ENCODE data around the gene MAP4K4. TPM values are rescaled to one million over a fixed set of nuclear protein-coding genes. Genes with fewer than 3 reads are reported as not detected.
A peak's percentile ranks its signal among the peaks of the same experiment; 100 is the strongest.

MAP4K4 gene
- total and polyA plus RNA-seq, 2 of the 13 experiments (the other 11 are each of a cell fraction or from before 2014, with no cell fraction given), result 105 to 264 TPM

DNA sequence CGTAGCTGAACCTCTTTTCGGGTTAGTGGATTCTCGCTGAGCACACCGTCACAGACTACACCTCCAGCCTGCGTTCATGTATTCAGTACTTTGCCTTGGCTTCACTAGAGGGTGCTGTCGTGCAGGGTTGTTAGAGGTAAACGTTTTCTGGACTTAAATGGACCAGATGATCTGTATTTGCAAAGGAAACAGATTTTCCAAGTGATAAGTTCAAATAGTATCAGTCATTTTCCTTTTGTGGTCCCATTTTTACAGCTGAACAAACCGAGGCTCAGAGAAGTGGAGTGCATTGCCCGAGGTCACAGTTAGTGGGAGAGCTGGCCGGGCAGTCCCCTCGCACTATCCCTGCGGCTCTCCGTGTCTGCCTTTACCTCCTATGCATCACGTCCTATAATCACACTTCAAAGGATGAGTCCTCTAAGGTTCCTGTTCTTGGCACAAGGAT, 125.9 kb downstream of the MAP4K4 start (continued):
- TF ChIP-seq, protein P1, sequence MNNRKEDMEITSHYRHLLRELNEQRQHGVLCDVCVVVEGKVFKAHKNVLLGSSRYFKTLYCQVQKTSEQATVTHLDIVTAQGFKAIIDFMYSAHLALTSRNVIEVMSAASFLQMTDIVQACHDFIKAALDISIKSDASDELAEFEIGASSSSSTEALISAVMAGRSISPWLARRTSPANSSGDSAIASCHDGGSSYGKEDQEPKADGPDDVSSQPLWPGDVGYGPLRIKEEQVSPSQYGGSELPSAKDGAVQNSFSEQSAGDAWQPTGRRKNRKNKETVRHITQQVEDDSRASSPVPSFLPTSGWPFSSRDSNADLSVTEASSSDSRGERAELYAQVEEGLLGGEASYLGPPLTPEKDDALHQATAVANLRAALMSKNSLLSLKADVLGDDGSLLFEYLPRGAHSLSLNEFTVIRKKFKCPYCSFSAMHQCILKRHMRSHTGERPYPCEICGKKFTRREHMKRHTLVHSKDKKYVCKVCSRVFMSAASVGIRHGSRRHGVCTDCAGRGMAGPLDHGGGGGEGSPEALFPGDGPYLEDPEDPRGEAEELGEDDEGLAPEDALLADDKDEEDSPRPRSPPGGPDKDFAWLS (CRISPR knock-in tag; IDR thresholded peaks at IDR 0.05; ENCODE audit: borderline replicate concordance), result no peak
- TF ChIP-seq, protein P2, sequence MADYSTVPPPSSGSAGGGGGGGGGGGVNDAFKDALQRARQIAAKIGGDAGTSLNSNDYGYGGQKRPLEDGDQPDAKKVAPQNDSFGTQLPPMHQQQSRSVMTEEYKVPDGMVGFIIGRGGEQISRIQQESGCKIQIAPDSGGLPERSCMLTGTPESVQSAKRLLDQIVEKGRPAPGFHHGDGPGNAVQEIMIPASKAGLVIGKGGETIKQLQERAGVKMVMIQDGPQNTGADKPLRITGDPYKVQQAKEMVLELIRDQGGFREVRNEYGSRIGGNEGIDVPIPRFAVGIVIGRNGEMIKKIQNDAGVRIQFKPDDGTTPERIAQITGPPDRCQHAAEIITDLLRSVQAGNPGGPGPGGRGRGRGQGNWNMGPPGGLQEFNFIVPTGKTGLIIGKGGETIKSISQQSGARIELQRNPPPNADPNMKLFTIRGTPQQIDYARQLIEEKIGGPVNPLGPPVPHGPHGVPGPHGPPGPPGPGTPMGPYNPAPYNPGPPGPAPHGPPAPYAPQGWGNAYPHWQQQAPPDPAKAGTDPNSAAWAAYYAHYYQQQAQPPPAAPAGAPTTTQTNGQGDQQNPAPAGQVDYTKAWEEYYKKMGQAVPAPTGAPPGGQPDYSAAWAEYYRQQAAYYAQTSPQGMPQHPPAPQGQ (CRISPR knock-in tag; IDR thresholded peaks at IDR 0.05; ENCODE audit: borderline replicate concordance), result no peak
- TF ChIP-seq ZNF260 (CRISPR knock-in tag; IDR thresholded peaks at IDR 0.05; ENCODE audit: borderline replicate concordance, low read depth), result no peak
- no peak for TF ChIP-seq TP53 (CRISPR knock-in tag; conservative IDR thresholded peaks at IDR 0.05)
- TF ChIP-seq, protein P3, sequence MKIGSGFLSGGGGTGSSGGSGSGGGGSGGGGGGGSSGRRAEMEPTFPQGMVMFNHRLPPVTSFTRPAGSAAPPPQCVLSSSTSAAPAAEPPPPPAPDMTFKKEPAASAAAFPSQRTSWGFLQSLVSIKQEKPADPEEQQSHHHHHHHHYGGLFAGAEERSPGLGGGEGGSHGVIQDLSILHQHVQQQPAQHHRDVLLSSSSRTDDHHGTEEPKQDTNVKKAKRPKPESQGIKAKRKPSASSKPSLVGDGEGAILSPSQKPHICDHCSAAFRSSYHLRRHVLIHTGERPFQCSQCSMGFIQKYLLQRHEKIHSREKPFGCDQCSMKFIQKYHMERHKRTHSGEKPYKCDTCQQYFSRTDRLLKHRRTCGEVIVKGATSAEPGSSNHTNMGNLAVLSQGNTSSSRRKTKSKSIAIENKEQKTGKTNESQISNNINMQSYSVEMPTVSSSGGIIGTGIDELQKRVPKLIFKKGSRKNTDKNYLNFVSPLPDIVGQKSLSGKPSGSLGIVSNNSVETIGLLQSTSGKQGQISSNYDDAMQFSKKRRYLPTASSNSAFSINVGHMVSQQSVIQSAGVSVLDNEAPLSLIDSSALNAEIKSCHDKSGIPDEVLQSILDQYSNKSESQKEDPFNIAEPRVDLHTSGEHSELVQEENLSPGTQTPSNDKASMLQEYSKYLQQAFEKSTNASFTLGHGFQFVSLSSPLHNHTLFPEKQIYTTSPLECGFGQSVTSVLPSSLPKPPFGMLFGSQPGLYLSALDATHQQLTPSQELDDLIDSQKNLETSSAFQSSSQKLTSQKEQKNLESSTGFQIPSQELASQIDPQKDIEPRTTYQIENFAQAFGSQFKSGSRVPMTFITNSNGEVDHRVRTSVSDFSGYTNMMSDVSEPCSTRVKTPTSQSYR (CRISPR knock-in tag; IDR thresholded peaks at IDR 0.05; ENCODE audit: borderline replicate concordance), result no peak
- TF ChIP-seq SIX1 (CRISPR knock-in tag; IDR thresholded peaks at IDR 0.05; ENCODE audit: borderline replicate concordance), result no peak
- TF ChIP-seq ZNF296 (CRISPR knock-in tag; conservative IDR thresholded peaks at IDR 0.05), result no peak
- TF ChIP-seq SRSF9 (IDR thresholded peaks at IDR 0.05; ENCODE audit: borderline replicate concordance, insufficient read depth, low read depth, low read length, poor library complexity, severe bottlenecking), result no peak
- TF ChIP-seq, protein P4, sequence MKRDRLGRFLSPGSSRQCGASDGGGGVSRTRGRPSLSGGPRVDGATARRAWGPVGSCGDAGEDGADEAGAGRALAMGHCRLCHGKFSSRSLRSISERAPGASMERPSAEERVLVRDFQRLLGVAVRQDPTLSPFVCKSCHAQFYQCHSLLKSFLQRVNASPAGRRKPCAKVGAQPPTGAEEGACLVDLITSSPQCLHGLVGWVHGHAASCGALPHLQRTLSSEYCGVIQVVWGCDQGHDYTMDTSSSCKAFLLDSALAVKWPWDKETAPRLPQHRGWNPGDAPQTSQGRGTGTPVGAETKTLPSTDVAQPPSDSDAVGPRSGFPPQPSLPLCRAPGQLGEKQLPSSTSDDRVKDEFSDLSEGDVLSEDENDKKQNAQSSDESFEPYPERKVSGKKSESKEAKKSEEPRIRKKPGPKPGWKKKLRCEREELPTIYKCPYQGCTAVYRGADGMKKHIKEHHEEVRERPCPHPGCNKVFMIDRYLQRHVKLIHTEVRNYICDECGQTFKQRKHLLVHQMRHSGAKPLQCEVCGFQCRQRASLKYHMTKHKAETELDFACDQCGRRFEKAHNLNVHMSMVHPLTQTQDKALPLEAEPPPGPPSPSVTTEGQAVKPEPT (CRISPR knock-in tag; IDR thresholded peaks at IDR 0.05; ENCODE audit: low read depth), result no peak
- TF ChIP-seq RCOR2 (CRISPR knock-in tag; IDR thresholded peaks at IDR 0.05), result peak; percentile 33; the same call in 1 of the 2 replicates
- no peak for TF ChIP-seq PPARG (CRISPR knock-in tag; conservative IDR thresholded peaks at IDR 0.05)
- no peak for TF ChIP-seq BHLHE40 (IDR thresholded peaks at IDR 0.05; ENCODE audit: low read length)
- TF ChIP-seq ZBTB8A (CRISPR knock-in tag; IDR thresholded peaks at IDR 0.05; ENCODE audit: borderline replicate concordance, low read depth), result no peak
- TF ChIP-seq, protein P5, sequence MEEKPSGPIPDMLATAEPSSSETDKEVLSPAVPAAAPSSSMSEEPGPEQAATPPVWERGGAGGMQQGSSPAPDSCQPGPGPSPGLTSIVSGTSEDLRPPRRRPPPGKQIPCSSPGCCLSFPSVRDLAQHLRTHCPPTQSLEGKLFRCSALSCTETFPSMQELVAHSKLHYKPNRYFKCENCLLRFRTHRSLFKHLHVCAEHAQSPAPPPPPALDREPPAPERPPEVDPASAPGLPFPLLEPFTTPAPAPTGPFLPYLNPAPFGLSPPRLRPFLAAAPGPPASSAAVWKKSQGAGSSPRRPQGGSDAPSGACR (CRISPR knock-in tag; IDR thresholded peaks at IDR 0.05), result no peak
- TF ChIP-seq ZNF547 (CRISPR knock-in tag; IDR thresholded peaks at IDR 0.05), result no peak
- TF ChIP-seq, protein P6, sequence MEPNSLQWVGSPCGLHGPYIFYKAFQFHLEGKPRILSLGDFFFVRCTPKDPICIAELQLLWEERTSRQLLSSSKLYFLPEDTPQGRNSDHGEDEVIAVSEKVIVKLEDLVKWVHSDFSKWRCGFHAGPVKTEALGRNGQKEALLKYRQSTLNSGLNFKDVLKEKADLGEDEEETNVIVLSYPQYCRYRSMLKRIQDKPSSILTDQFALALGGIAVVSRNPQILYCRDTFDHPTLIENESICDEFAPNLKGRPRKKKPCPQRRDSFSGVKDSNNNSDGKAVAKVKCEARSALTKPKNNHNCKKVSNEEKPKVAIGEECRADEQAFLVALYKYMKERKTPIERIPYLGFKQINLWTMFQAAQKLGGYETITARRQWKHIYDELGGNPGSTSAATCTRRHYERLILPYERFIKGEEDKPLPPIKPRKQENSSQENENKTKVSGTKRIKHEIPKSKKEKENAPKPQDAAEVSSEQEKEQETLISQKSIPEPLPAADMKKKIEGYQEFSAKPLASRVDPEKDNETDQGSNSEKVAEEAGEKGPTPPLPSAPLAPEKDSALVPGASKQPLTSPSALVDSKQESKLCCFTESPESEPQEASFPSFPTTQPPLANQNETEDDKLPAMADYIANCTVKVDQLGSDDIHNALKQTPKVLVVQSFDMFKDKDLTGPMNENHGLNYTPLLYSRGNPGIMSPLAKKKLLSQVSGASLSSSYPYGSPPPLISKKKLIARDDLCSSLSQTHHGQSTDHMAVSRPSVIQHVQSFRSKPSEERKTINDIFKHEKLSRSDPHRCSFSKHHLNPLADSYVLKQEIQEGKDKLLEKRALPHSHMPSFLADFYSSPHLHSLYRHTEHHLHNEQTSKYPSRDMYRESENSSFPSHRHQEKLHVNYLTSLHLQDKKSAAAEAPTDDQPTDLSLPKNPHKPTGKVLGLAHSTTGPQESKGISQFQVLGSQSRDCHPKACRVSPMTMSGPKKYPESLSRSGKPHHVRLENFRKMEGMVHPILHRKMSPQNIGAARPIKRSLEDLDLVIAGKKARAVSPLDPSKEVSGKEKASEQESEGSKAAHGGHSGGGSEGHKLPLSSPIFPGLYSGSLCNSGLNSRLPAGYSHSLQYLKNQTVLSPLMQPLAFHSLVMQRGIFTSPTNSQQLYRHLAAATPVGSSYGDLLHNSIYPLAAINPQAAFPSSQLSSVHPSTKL (CRISPR knock-in tag; IDR thresholded peaks at IDR 0.05), result peak; percentile 40
